ENCODE results near the gene SLC24A3.

The SLC24A3 gene

GRCh38 chr20:19382386-19383340 is 170.2 kb downstream of the SLC24A3 start:
- Histone ChIP-seq H3K4me3 (ENCODE audit: low read length) (no peak overlapping the region), H2AFZ (ENCODE audit: low read depth, low read length) (no peak overlapping the region), H3K36me3 (ENCODE audit: insufficient read depth, low read length) (no peaks in the 10 kb centered on the region), H3K9me3 (ENCODE audit: low read length) (no peaks in the 10 kb centered on the region), H3K4me1 (ENCODE audit: insufficient read depth, low read length) (no peaks in the 10 kb centered on the region), H3K27me3 (ENCODE audit: insufficient read depth, low read length) (peaks cover 4% of the 10 kb centered on the region)

GRCh38 chr20:19384940-19385339 is 172.5 kb downstream of the SLC24A3 start:
- no peak overlapping the region for H2AFZ ChIP-seq (ENCODE audit: low read depth, low read length)

GRCh38 chr20:19387251-19387650 is 174.8 kb downstream of the SLC24A3 start:
- H3K4me3 ChIP-seq (ENCODE audit: low read length), result no peak overlapping the region
- no peaks in the 10 kb centered on the region for H3K27me3 ChIP-seq (ENCODE audit: insufficient read depth, low read length)
- H3K9me3 ChIP-seq (ENCODE audit: low read length), result no peaks in the 10 kb centered on the region
- no peaks in the 10 kb centered on the region for H3K36me3 ChIP-seq (ENCODE audit: insufficient read depth, low read length)
- no peaks in the 10 kb centered on the region for H3K4me1 ChIP-seq (ENCODE audit: insufficient read depth, low read length)
- no peak overlapping the region for H2AFZ ChIP-seq (ENCODE audit: low read depth, low read length)

More at GRCh38 chr20:19384940-19385339, 172.5 kb downstream of the SLC24A3 start:
- Histone ChIP-seq H3K4me3 (ENCODE audit: low read length) (no peak overlapping the region), H3K27me3 (ENCODE audit: insufficient read depth, low read length) (peaks cover 4% of the 10 kb centered on the region), H3K9me3 (ENCODE audit: low read length) (no peaks in the 10 kb centered on the region), H3K36me3 (ENCODE audit: insufficient read depth, low read length) (no peaks in the 10 kb centered on the region), H3K4me1 (ENCODE audit: insufficient read depth, low read length) (no peaks in the 10 kb centered on the region)

- Histone ChIP-seq H3K36me3 (ENCODE audit: insufficient read depth, low read length) (no peaks in the 10 kb centered on the region), H3K27me3 (ENCODE audit: insufficient read depth, low read length) (no peaks in the 10 kb centered on the region), H3K4me1 (ENCODE audit: insufficient read depth, low read length) (no peaks in the 10 kb centered on the region), H3K4me3 (ENCODE audit: low read length) (no peak overlapping the region), H2AFZ (ENCODE audit: low read depth, low read length) (no peak overlapping the region), H3K9me3 (ENCODE audit: low read length) (no peaks in the 10 kb centered on the region)
Observed at GRCh38 chr20:19392344-19393130, 180.1 kb downstream of the SLC24A3 start.

- Histone ChIP-seq H3K9me3 (ENCODE audit: low read length) (no peaks in the 10 kb centered on the region), H3K36me3 (ENCODE audit: insufficient read depth, low read length) (no peaks in the 10 kb centered on the region), H3K27me3 (ENCODE audit: insufficient read depth, low read length) (no peaks in the 10 kb centered on the region), H2AFZ (ENCODE audit: low read depth, low read length) (no peak overlapping the region), H3K4me1 (ENCODE audit: insufficient read depth, low read length) (no peaks in the 10 kb centered on the region), H3K4me3 (ENCODE audit: low read length) (no peak overlapping the region)
Observed at GRCh38 chr20:19396460-19397081, 184.1 kb downstream of the SLC24A3 start.

- H3K4me3 ChIP-seq (ENCODE audit: low read length), result no peak overlapping the region
- H2AFZ ChIP-seq (ENCODE audit: low read depth, low read length), result no peak overlapping the region
- no peaks in the 10 kb centered on the region for H3K36me3 ChIP-seq (ENCODE audit: insufficient read depth, low read length)
- H3K4me1 ChIP-seq (ENCODE audit: insufficient read depth, low read length), result no peaks in the 10 kb centered on the region
- H3K9me3 ChIP-seq (ENCODE audit: low read length), result no peaks in the 10 kb centered on the region
- no peaks in the 10 kb centered on the region for H3K27me3 ChIP-seq (ENCODE audit: insufficient read depth, low read length)
Observed at GRCh38 chr20:19397226-19397625, 184.8 kb downstream of the SLC24A3 start.

GRCh38 chr20:19397666-19398065 is 185.2 kb downstream of the SLC24A3 start:
- Histone ChIP-seq H2AFZ (ENCODE audit: low read depth, low read length) (no peak overlapping the region), H3K27me3 (ENCODE audit: insufficient read depth, low read length) (no peaks in the 10 kb centered on the region), H3K36me3 (ENCODE audit: insufficient read depth, low read length) (no peaks in the 10 kb centered on the region), H3K4me3 (ENCODE audit: low read length) (no peak overlapping the region), H3K9me3 (ENCODE audit: low read length) (no peaks in the 10 kb centered on the region), H3K4me1 (ENCODE audit: insufficient read depth, low read length) (no peaks in the 10 kb centered on the region)

GRCh38 chr20:19401096-19401495 is 188.7 kb downstream of the SLC24A3 start:
- H3K4me3 ChIP-seq (ENCODE audit: low read length), result no peak overlapping the region
- no peaks in the 10 kb centered on the region for H3K9me3 ChIP-seq (ENCODE audit: low read length)
- H3K36me3 ChIP-seq (ENCODE audit: insufficient read depth, low read length), result no peaks in the 10 kb centered on the region
- H2AFZ ChIP-seq (ENCODE audit: low read depth, low read length), result no peak overlapping the region
- no peaks in the 10 kb centered on the region for H3K27me3 ChIP-seq (ENCODE audit: insufficient read depth, low read length)
- H3K4me1 ChIP-seq (ENCODE audit: insufficient read depth, low read length), result no peaks in the 10 kb centered on the region

- Histone ChIP-seq H3K36me3 (ENCODE audit: insufficient read depth, low read length) (no peaks in the 10 kb centered on the region), H3K27me3 (ENCODE audit: insufficient read depth, low read length) (peaks cover 7% of the 10 kb centered on the region), H3K4me1 (ENCODE audit: insufficient read depth, low read length) (no peaks in the 10 kb centered on the region), H3K9me3 (ENCODE audit: low read length) (no peaks in the 10 kb centered on the region), H2AFZ (ENCODE audit: low read depth, low read length) (no peak overlapping the region), H3K4me3 (ENCODE audit: low read length) (no peak overlapping the region)
Observed at GRCh38 chr20:19403549-19403948, 191.1 kb downstream of the SLC24A3 start.

GRCh38 chr20:19404826-19405225 is 192.4 kb downstream of the SLC24A3 start:
- H2AFZ ChIP-seq (ENCODE audit: low read depth, low read length), result no peak overlapping the region
- H3K27me3 ChIP-seq (ENCODE audit: insufficient read depth, low read length), result peaks cover 7% of the 10 kb centered on the region
- H3K4me1 ChIP-seq (ENCODE audit: insufficient read depth, low read length), result no peaks in the 10 kb centered on the region
- H3K4me3 ChIP-seq (ENCODE audit: low read length), result no peak overlapping the region
- no peaks in the 10 kb centered on the region for H3K9me3 ChIP-seq (ENCODE audit: low read length)
- no peaks in the 10 kb centered on the region for H3K36me3 ChIP-seq (ENCODE audit: insufficient read depth, low read length)

- Histone ChIP-seq H2AFZ (ENCODE audit: low read depth, low read length) (no peak overlapping the region), H3K4me3 (ENCODE audit: low read length) (no peak overlapping the region), H3K27me3 (ENCODE audit: insufficient read depth, low read length) (peaks cover 7% of the 10 kb centered on the region), H3K36me3 (ENCODE audit: insufficient read depth, low read length) (no peaks in the 10 kb centered on the region), H3K4me1 (ENCODE audit: insufficient read depth, low read length) (no peaks in the 10 kb centered on the region), H3K9me3 (ENCODE audit: low read length) (no peaks in the 10 kb centered on the region)
Observed at GRCh38 chr20:19405958-19406357, 193.5 kb downstream of the SLC24A3 start.

- Histone ChIP-seq H3K36me3 (ENCODE audit: insufficient read depth, low read length) (no peaks in the 10 kb centered on the region), H3K4me1 (ENCODE audit: insufficient read depth, low read length) (no peaks in the 10 kb centered on the region), H2AFZ (ENCODE audit: low read depth, low read length) (no peak overlapping the region), H3K4me3 (ENCODE audit: low read length) (no peak overlapping the region), H3K9me3 (ENCODE audit: low read length) (no peaks in the 10 kb centered on the region), H3K27me3 (ENCODE audit: insufficient read depth, low read length) (peaks cover 7% of the 10 kb centered on the region)
Observed at GRCh38 chr20:19406381-19406780, 193.9 kb downstream of the SLC24A3 start.

- H3K9me3 ChIP-seq (ENCODE audit: low read length), result no peaks in the 10 kb centered on the region
- H3K36me3 ChIP-seq (ENCODE audit: insufficient read depth, low read length), result no peaks in the 10 kb centered on the region
- H3K4me3 ChIP-seq (ENCODE audit: low read length), result no peak overlapping the region
- H3K27me3 ChIP-seq (ENCODE audit: insufficient read depth, low read length), result peaks cover 7% of the 10 kb centered on the region
- no peaks in the 10 kb centered on the region for H3K4me1 ChIP-seq (ENCODE audit: insufficient read depth, low read length)
- no peak overlapping the region for H2AFZ ChIP-seq (ENCODE audit: low read depth, low read length)
Observed at GRCh38 chr20:19407196-19407595, 194.8 kb downstream of the SLC24A3 start.
